Mammary epithelial cell (primary cell): ENCODE measurements around the gene ANK2.

ENCODE experiments used
- CTCF ChIP-seq, 2 donors: IDR thresholded peaks in 1 of 2; conservative IDR thresholded peaks in 1 of 2; 2 replicates each; pipeline ENCODE4 v1.5.1; 2011 to 2012; ENCODE audit warnings: inconsistent platforms in 2 of 2, low read length in 2 of 2, mild to moderate bottlenecking in 2 of 2, control low read depth in 1 of 2, low read depth in 1 of 2; ENCODE audit not compliant: insufficient read depth in 1 of 2; ENCODE audit errors: extremely low read depth in 1 of 2
- EZH2 ChIP-seq: IDR thresholded peaks from 2 replicates; pipeline ENCODE4 v1.6.1; 2012; ENCODE audit warnings: low read length, inconsistent platforms, borderline replicate concordance

DNA sequence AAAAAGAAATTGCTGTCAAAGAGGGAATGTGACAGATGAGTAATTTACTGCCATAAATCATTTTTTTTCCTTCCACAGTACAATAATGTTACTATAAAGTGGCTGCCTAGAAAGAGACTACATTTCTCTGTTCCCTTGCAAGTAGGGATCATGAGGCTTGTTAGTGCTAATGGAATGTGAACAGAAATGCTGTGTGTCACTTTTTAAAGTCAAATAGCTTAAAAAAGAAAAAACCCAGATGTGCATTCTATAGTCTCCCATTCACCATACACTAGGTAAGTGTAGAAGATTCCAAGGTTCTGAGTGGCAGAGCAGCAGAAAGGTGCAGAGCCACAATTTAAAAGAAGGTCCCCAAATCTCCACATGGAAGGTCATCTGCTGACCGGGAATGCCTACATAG is 383.7 kb downstream of the ANK2 start:
- TF ChIP-seq CTCF (conservative IDR thresholded peaks at IDR 0.05 in 1 of 2, IDR thresholded peaks at IDR 0.05 in 1 of 2; ENCODE audit: extremely low read depth in 1 of 2, insufficient read depth in 1 of 2, low read depth in 1 of 2, low read length in 2 of 2), result no peak
- TF ChIP-seq EZH2, result no peak
